Measurements from ENCODE around the gene PF4V1.
A peak's percentile ranks its signal among the peaks of the same experiment; 100 is the strongest.

DNA sequence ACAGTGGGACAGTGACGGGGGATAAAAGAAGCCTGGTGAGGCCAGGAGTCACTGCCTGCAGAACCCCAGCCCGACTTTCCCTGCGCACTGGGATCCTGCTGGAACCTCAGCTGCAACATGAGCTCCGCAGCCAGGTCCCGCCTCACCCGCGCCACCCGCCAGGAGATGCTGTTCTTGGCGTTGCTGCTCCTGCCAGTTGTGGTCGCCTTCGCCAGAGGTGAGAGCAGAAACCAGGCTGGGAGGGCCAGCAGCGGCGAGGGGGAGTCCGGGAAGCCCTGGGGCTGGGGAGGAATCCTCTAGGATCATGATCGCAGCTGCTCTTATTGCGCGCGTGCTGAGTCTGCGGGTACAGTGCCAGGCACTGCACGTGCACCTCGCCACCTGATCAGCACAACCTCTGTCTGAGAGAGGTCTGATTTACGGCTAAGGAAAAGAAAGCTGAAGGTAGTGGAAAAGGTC is at the start of gene PF4V1:
- TF ChIP-seq CTCF (optimal IDR thresholded peaks at IDR 0.05 in 1 of 3, IDR thresholded peaks at IDR 0.05 in 1 of 3, conservative IDR thresholded peaks at IDR 0.05 in 1 of 3; ENCODE audit: extremely low read depth in 1 of 3, insufficient read depth in 2 of 3, low read length in 3 of 3) (peak; percentile 34 to 61 (median 44)), EZH2 (IDR thresholded peaks at IDR 0.05; ENCODE audit: low read length) (no peak)
